Neural cell (in vitro differentiated cells): ENCODE data around the gene RAP1GAP2. TPM values are rescaled to one million over a fixed set of nuclear protein-coding genes. Genes with fewer than 3 reads are reported as not detected.
"Not testable (repeated sequence)": the region's sequence is repeated elsewhere in the genome, so short reads cannot be mapped to it uniquely, and the experiment has no call there.

Experiments
- H2AFZ ChIP-seq: fragments of 200-600, 300-800 bp; sonication (generic), shearing (Covaris generic); 2 replicates; pipeline ENCODE4 v1.6.0; 2014; ENCODE audit warnings: low read depth, mild to moderate bottlenecking, antibody characterized with exemption, low read length, moderate library complexity
- H3F3A ChIP-seq: fragments of 200-600 bp; shearing (Covaris generic); 2 replicates; pipeline ENCODE4 v1.6.1; 2016; ENCODE audit warnings: mild to moderate bottlenecking, moderate library complexity, mixed read lengths, antibody characterized with exemption, low read length; ENCODE audit not compliant: insufficient read depth, poor library complexity, severe bottlenecking
- H3K27ac ChIP-seq: fragments of 200-600, 300-800 bp; sonication (generic), shearing (Covaris generic); 2 replicates; pipeline ENCODE4 v1.5.1; 2014; ENCODE audit warnings: mild to moderate bottlenecking, low read length, moderate library complexity
- H3K27me3 ChIP-seq: fragments of 300-800, 200-600 bp; sonication (generic), shearing (Covaris generic); 2 replicates; pipeline ENCODE4 v1.6.0; 2014; ENCODE audit warnings: mild to moderate bottlenecking, low read depth, low read length, moderate library complexity; ENCODE audit not compliant: insufficient read depth
- H3K36me3 ChIP-seq: fragments of 300-800, 200-600 bp; sonication (generic), shearing (Covaris generic); 2 replicates; pipeline ENCODE4 v1.5.1; 2014; ENCODE audit warnings: mild to moderate bottlenecking, antibody characterized with exemption, low read length, moderate library complexity; ENCODE audit not compliant: insufficient read depth
- H3K4me2 ChIP-seq: fragments of 300-800, 200-600 bp; sonication (generic), shearing (Covaris generic); 2 replicates; pipeline ENCODE4 v1.6.0; 2014; ENCODE audit warnings: mild to moderate bottlenecking, low read length
- H3K4me3 ChIP-seq: fragments of 300-800, 200-600 bp; sonication (generic), shearing (Covaris generic); 2 replicates; pipeline ENCODE4 v1.5.1; 2014; ENCODE audit warnings: mild to moderate bottlenecking, low read length, moderate library complexity
- H3K79me2 ChIP-seq: fragments of 200-600 bp; shearing (Covaris generic); replicated peaks from 2 replicates; pipeline ENCODE4 v1.6.0; 2014; ENCODE audit warnings: mild to moderate bottlenecking, low read length, moderate library complexity; ENCODE audit not compliant: insufficient read depth
- H3K9ac ChIP-seq: fragments of 300-800, 200-600 bp; sonication (generic), shearing (Covaris generic); 2 replicates; pipeline ENCODE4 v1.6.1; 2016; ENCODE audit warnings: mild to moderate bottlenecking, low read length, mixed read lengths
- H3K9me2 ChIP-seq: fragments of 200-600 bp; shearing (Covaris generic); 2 replicates; pipeline ENCODE4 v1.6.1; 2016; ENCODE audit warnings: mild to moderate bottlenecking, low read length, mixed read lengths; ENCODE audit not compliant: insufficient read depth
- H3K9me3 ChIP-seq: fragments of 200-600, 300-800 bp; sonication (generic), shearing (Covaris generic); 2 replicates; pipeline ENCODE4 v1.6.1; 2016; ENCODE audit warnings: mild to moderate bottlenecking, mixed run types, low read length, moderate library complexity, mixed read lengths
- H4K20me1 ChIP-seq: fragments of 200-600 bp; shearing (Covaris generic); 2 replicates; pipeline ENCODE4 v1.6.1; 2016; ENCODE audit warnings: mild to moderate bottlenecking, mixed run types; ENCODE audit not compliant: insufficient read depth
- EP300 ChIP-seq: fragments of 450-650 bp; conservative IDR thresholded peaks from 2 replicates; pipeline ENCODE4 v1.6.1; 2014; ENCODE audit warnings: antibody characterized with exemption, mild to moderate bottlenecking, moderate library complexity; ENCODE audit not compliant: poor library complexity, severe bottlenecking
- RAD21 ChIP-seq: fragments of 450-650 bp; conservative IDR thresholded peaks from 2 replicates; pipeline ENCODE4 v1.6.1; 2014; ENCODE audit warnings: antibody characterized with exemption, mild to moderate bottlenecking, moderate library complexity
- TAF1 ChIP-seq: IDR thresholded peaks from 2 replicates; pipeline ENCODE4 v1.6.1; 2012; ENCODE audit warnings: low read depth
- polyA plus RNA-seq: library from polyadenylated mRNA; depleted of rRNA; stranded (reverse); fragments of >200 nt; gene quantifications from 2 replicates; pipeline ENCODE4 v1.2.3, GENCODE V29; 2014
- TF ChIP-seq, protein P1 (sequence below): IDR thresholded peaks from 2 replicates; pipeline ENCODE4 v1.6.1; 2012; ENCODE audit warnings: borderline replicate concordance

RAP1GAP2 gene
- polyA plus RNA-seq, 1 donor from 2014 or later = 14.8 TPM

DNA sequence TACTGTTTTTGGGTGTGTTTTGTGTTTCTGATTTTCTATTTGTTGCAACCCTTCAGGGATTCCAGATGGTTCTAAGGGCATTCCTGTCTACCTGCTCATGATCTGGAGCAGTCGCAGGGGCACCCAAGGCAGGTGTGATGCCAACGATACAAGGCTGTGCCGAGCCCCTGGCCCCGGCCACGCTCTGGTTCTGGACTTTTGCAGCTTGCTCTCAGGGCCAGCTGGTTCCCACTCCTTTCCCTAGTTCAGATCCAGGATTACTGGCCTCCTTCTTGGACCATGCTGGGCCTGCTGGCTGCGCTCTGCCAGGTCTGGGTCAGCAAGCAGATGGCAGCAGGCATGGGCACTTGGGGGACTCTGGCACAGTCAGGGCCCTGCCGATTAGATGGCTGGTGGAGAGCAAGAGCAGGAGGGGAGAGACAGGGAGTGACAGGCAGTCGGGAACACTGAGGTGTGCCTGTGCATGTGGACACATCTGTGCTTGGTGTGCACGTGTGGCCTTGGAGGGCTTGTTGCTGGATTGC is 15.2 kb upstream of the RAP1GAP2 start:
- Histone ChIP-seq H3K9ac (no peak overlapping the region), H3K4me3 (peak overlapping the region; percentile 17), H3K27ac (no peak overlapping the region)

DNA sequence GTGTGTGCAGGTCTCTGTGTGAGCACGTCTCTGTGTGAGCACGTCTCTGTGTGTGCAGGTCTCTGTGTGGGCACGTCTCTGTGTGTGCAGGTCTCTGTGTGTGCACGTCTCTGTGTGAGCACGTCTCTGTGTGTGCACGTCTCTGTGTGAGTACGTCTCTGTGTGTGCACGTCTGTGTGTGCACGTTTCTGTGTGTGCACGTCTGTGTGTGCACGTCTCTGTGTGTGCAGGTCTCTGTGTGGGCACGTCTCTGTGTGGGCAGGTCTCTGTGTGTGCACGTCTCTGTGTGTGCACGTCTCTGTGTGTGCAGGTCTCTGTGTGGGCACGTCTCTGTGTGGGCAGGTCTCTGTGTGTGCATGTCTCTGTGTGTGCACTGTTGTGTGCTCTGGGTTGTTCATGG is 14.6 kb upstream of the RAP1GAP2 start:
- not testable (repeated sequence) for H3K79me2 ChIP-seq, H2AFZ ChIP-seq, H3F3A ChIP-seq, H3K27ac ChIP-seq, H3K36me3 ChIP-seq, H3K9me2 ChIP-seq, H3K4me2 ChIP-seq, H3K4me3 ChIP-seq, H4K20me1 ChIP-seq, H3K9me3 ChIP-seq, H3K9ac ChIP-seq, H3K27me3 ChIP-seq

More for the DNA sequence above, 15.2 kb upstream of the RAP1GAP2 start:
- Histone ChIP-seq H2AFZ (no peak overlapping the region), H3K79me2 (no peaks in the 10 kb centered on the region), H3K4me2 (no peak overlapping the region), H4K20me1 (no peaks in the 10 kb centered on the region), H3K36me3 (no peaks in the 10 kb centered on the region), H3K9me3 (no peaks in the 10 kb centered on the region), H3F3A (no peaks in the 10 kb centered on the region), H3K27me3 (no peaks in the 10 kb centered on the region), H3K9me2 (no peaks in the 10 kb centered on the region)
- no peak for TF ChIP-seq RAD21
- TF ChIP-seq, protein P1, sequence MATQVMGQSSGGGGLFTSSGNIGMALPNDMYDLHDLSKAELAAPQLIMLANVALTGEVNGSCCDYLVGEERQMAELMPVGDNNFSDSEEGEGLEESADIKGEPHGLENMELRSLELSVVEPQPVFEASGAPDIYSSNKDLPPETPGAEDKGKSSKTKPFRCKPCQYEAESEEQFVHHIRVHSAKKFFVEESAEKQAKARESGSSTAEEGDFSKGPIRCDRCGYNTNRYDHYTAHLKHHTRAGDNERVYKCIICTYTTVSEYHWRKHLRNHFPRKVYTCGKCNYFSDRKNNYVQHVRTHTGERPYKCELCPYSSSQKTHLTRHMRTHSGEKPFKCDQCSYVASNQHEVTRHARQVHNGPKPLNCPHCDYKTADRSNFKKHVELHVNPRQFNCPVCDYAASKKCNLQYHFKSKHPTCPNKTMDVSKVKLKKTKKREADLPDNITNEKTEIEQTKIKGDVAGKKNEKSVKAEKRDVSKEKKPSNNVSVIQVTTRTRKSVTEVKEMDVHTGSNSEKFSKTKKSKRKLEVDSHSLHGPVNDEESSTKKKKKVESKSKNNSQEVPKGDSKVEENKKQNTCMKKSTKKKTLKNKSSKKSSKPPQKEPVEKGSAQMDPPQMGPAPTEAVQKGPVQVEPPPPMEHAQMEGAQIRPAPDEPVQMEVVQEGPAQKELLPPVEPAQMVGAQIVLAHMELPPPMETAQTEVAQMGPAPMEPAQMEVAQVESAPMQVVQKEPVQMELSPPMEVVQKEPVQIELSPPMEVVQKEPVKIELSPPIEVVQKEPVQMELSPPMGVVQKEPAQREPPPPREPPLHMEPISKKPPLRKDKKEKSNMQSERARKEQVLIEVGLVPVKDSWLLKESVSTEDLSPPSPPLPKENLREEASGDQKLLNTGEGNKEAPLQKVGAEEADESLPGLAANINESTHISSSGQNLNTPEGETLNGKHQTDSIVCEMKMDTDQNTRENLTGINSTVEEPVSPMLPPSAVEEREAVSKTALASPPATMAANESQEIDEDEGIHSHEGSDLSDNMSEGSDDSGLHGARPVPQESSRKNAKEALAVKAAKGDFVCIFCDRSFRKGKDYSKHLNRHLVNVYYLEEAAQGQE = no peak
- no peak for TF ChIP-seq EP300
- no peak for TF ChIP-seq TAF1

DNA sequence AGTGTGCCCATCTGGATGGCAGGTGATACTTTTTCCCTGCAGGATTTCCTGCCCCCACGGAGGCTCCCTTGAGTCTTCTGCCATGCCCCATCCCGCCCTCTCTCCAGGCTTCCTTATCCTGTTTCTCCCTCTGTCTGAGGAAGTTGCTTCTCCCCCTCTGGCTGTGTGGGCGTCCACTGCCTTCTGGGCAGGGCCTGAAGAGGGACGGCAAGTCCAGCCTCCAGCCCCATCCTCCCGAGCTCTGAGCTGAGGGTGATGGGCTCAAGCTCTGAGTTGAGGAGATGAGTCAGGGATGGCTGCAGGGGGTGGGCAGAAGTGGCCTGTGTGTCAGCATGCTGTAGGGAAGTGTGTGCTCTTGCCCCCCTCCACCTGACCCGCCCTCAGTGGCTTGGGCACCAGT is 14.2 kb upstream of the RAP1GAP2 start:
- Histone ChIP-seq H3F3A (no peaks in the 10 kb centered on the region), H3K4me2 (no peak overlapping the region), H4K20me1 (no peaks in the 10 kb centered on the region), H2AFZ (no peak overlapping the region), H3K9me2 (no peaks in the 10 kb centered on the region), H3K36me3 (no peaks in the 10 kb centered on the region), H3K4me3 (no peak overlapping the region), H3K9ac (no peak overlapping the region), H3K79me2 (no peaks in the 10 kb centered on the region), H3K27me3 (no peaks in the 10 kb centered on the region), H3K27ac (no peak overlapping the region), H3K9me3 (no peaks in the 10 kb centered on the region)
- TF ChIP-seq, protein P1 = no peak
